Karpas-422 (cell line): ENCODE results near the gene OSGIN1. TPM values are rescaled to one million over a fixed set of nuclear protein-coding genes. Genes with fewer than 3 reads are reported as not detected.

Experiments used
- DNase-seq: peaks from one replicate; pipeline ENCODE4 v3.0.0-alpha.2; 2015
- H2AFZ ChIP-seq: fragments of 200-600 bp; sonication (generic); 2 replicates; pipeline ENCODE4 v1.6.1; 2014; ENCODE audit warnings: antibody characterized with exemption, low read length, mixed read lengths
- H3K27ac ChIP-seq: fragments of 200-600 bp; sonication (generic); 2 replicates; pipeline ENCODE4 v1.5.1; 2014; ENCODE audit warnings: mild to moderate bottlenecking, low read length, moderate library complexity
- H3K27me3 ChIP-seq: fragments of 200-600 bp; sonication (generic); 2 replicates; pipeline ENCODE4 v1.6.1; 2014; ENCODE audit warnings: low read length, mixed read lengths
- H3K36me3 ChIP-seq: fragments of 200-600 bp; sonication (generic); 2 replicates; pipeline ENCODE4 v1.6.1; 2014; ENCODE audit warnings: low read length, mixed read lengths; ENCODE audit not compliant: insufficient read depth
- H3K4me1 ChIP-seq: fragments of 200-600 bp; sonication (generic); 2 replicates; pipeline ENCODE4 v1.6.1; 2014; ENCODE audit warnings: mild to moderate bottlenecking, low read length, mixed read lengths
- H3K4me2 ChIP-seq: fragments of 200-600 bp; sonication (generic); 2 replicates; pipeline ENCODE4 v1.6.1; 2014; ENCODE audit warnings: low read length, low read depth, mild to moderate bottlenecking; ENCODE audit not compliant: poor library complexity, severe bottlenecking
- H3K4me3 ChIP-seq: fragments of 200-600 bp; sonication (generic); 2 replicates; pipeline ENCODE4 v1.5.1; 2014; ENCODE audit warnings: mild to moderate bottlenecking, antibody characterized with exemption, low read length, mixed read lengths
- H3K79me2 ChIP-seq: fragments of 200-600 bp; sonication (generic); 2 replicates; pipeline ENCODE4 v1.6.1; 2014; ENCODE audit warnings: mild to moderate bottlenecking, low read length, mixed read lengths
- H3K9ac ChIP-seq: fragments of 200-600 bp; sonication (generic); 2 replicates; pipeline ENCODE4 v1.6.0; 2014; ENCODE audit warnings: low read length
- H3K9me2 ChIP-seq: fragments of 200-600 bp; sonication (generic), shearing (Covaris generic); replicated peaks from 2 replicates; pipeline ENCODE4 v1.6.0; 2014; ENCODE audit warnings: mild to moderate bottlenecking, low read length, moderate library complexity; ENCODE audit not compliant: insufficient read depth
- H3K9me3 ChIP-seq: fragments of 300-700, 200-600 bp; sonication (generic); 2 replicates; pipeline ENCODE4 v1.6.1; 2014; ENCODE audit warnings: low read length, mixed read lengths
- H4K20me1 ChIP-seq: fragments of 200-600 bp; sonication (generic); 2 replicates; pipeline ENCODE4 v1.6.1; 2014; ENCODE audit warnings: mild to moderate bottlenecking, antibody characterized with exemption, low read length, low read depth; ENCODE audit not compliant: insufficient read depth
- total RNA-seq: library from RNA; depleted of rRNA; stranded (reverse); fragments of >200 nt; shearing (Covaris generic); gene quantifications from 2 replicates; pipeline ENCODE4 v1.2.3, GENCODE V29; 2014; ENCODE audit warnings: low replicate concordance

OSGIN1 gene
- total RNA-seq, 1 experiment from 2014 or later = not detected

DNA sequence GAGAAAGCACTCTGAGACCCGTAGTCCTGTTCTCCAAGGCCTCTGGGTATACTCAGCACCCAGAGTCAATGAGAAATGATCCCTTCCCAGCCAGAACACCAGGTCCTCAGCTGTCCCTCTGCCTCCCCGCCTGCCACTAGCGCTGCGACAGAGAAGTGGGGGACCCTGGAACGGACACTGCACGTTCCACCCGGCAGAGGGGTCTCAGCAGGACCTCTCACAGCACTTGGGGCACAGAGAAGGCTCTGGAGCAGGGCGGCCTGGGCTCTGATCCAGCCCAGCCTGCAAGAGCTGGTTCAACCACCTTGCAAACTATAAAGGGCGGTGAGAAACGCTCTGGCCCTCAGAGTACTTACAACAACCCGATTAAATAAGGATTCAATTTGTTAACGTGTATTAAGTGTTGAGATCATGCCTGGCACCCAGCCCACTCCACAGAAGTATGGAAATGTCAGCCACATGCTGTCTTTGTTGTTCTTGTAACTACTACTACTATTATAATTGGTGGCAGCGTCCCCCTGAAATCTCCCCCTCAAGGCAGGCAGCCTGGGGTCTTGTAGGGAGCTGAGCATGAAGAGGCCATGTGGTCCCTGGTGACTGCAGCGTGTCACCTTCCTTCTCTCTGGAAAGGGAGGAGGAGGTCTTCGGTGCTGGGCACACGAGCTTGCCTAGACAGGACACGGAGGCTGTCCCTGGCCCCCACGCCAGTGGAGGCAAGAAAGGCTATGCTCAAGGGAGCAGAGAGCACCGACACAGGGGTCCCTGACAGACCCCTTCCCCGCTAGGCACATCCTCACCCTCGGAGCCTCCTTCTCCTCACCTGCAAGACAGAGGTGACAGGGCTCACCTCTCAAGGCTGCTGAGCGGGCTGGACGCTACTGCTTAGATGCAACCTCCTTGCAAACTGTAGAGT is 2.4 kb downstream of the OSGIN1 start:
- Histone ChIP-seq H3K36me3 (no peaks in the 10 kb centered on the region), H3K79me2 (no peaks in the 10 kb centered on the region), H3K9me2 (no peaks in the 10 kb centered on the region), H4K20me1 (0 out of 2 replicates have a peak, but pooled peaks cover 3% of the 10 kb centered on the region), H3K27ac (no peak overlapping the region), H2AFZ (no peak overlapping the region), H3K4me2 (no peak overlapping the region), H3K9ac (no peak overlapping the region), H3K4me1 (peaks cover 10% of the 10 kb centered on the region), H3K9me3 (no peaks in the 10 kb centered on the region), H3K4me3 (no peak overlapping the region), H3K27me3 (no peaks in the 10 kb centered on the region)
- DNase-seq = no peak

DNA sequence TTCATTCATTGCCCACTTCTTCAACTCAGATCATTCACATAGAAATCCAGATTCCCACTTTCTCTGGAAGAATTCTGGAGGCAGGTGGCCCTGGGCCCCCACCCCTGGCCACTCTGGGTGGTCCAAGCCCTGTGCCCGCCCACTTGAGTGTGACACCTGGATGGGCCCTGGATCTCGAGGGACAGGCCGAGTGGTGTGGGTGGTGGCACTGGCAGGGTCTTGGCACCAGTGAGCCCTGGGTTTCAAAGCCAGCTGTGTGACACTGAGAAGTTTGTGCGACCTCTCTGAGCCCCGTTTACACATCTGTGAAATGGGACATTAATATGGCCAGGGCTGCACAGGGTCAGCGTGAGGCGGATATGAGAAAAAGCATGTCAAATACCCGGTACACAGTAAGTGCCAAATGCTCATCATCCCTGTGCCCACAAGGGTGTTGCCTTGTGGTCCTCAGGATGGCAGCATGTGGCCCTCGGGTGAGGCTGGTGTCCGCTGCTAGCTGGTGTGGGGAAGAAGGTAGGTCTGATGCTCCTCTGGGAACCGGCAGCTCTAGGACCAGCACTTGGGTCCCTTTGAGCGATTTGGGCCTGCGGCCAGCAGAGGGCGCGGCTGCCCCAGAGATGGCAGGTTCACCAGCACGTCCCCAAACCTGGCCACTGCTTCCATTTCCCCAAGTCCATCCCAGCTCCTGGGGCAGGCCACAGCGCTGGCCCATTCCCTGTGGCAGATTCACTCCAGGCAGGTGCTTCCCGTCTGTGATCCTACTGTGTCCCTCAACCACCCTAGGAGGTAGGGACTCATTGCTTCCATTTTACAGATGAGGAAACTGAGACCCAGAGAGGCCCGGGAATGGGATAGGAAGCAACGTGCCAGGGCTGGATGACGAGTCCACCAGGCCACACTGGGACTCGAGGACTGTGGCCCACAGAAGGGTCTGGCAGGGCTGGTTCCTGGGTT is 3.6 kb downstream of the OSGIN1 start:
- Histone ChIP-seq H2AFZ (no peak overlapping the region), H3K79me2 (no peaks in the 10 kb centered on the region)

DNA sequence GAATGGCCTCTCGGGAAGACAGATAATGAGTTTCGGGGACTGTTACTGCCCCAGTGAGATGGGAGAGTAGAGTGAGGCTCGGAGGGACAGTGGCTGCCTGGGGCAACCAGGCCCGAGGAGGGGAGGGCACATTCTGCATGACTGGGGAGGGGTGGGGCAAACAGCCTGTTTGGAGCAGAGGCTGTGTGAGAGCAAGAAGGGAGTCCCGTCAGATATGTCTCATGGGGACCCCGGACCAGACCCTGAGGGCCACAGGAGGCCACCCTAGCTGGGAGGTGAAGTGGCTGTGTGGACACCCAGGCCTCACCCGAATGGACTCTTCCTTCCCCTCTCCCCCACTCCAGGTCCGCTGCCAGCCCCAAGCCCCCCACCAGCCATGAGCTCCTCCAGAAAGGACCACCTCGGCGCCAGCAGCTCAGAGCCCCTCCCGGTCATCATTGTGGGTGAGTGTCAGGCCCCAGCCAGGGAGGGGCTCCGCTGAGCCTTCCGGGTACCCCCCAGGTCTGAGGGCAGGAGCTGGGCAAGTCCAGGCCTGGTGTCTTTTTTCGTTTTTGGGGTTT is 4.3 kb downstream of the OSGIN1 start:
- no peaks in the 10 kb centered on the region for H3K27me3 ChIP-seq
- no peaks in the 10 kb centered on the region for H3K9me2 ChIP-seq
- H3K4me2 ChIP-seq = no peak overlapping the region
- H3K27ac ChIP-seq = no peak overlapping the region
- H3K4me3 ChIP-seq = no peak overlapping the region
- no peak for DNase-seq
- no peak overlapping the region for H3K9ac ChIP-seq
- no peaks in the 10 kb centered on the region for H3K79me2 ChIP-seq
- peaks cover 10% of the 10 kb centered on the region for H3K4me1 ChIP-seq
- H4K20me1 ChIP-seq = 0 out of 2 replicates have a peak, but pooled peaks cover 3% of the 10 kb centered on the region
- H3K36me3 ChIP-seq = no peaks in the 10 kb centered on the region
- no peak overlapping the region for H2AFZ ChIP-seq
- no peaks in the 10 kb centered on the region for H3K9me3 ChIP-seq

More for the DNA sequence above, 3.6 kb downstream of the OSGIN1 start:
- Histone ChIP-seq H3K9me3 (no peaks in the 10 kb centered on the region), H3K27ac (no peak overlapping the region), H3K4me2 (no peak overlapping the region), H3K4me1 (peaks cover 10% of the 10 kb centered on the region), H3K27me3 (no peaks in the 10 kb centered on the region), H3K9me2 (no peaks in the 10 kb centered on the region), H4K20me1 (0 out of 2 replicates have a peak, but pooled peaks cover 3% of the 10 kb centered on the region), H3K36me3 (no peaks in the 10 kb centered on the region), H3K4me3 (no peak overlapping the region), H3K9ac (no peak overlapping the region)
- peak; percentile 91 for DNase-seq

DNA sequence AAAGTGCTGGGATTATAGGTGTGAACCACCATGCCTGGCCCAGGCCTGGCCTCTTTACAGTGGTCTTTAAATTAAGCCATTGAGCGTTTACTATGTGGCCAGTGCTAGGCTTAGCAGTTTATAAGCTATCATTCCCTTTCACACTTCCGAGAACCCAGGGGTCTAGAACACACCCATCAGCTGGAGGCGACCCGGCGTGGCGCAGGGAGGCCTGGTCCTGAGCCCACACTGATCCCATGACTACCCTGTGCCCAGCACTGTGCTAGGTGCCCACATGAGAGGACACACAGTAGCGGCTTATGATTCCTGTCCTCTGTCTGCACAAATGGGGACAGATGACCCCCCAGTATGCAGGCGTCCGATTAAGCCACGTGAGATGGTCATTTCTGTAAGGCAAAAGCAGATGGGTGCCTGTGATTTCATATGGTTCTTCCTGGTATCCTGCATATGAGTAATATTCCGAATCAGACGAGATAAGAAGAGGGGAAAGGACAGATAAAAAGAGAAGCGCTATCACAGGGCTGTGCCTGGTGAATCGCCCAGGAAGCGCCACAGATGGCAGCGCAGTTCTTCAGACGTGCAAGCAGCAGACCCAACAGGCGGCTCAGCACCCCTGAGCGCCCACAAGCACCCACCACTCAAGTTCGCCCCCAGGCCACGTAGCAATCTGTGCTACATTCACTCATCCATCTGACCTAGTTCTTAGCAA is 5.3 kb downstream of the OSGIN1 start:
- no peak for DNase-seq
- Histone ChIP-seq H3K36me3 (no peaks in the 10 kb centered on the region), H3K9ac (no peak overlapping the region), H3K4me3 (no peak overlapping the region), H3K27ac (no peak overlapping the region), H3K9me3 (no peaks in the 10 kb centered on the region), H3K4me1 (peaks cover 2% of the 10 kb centered on the region), H4K20me1 (0 out of 2 replicates have a peak, but pooled peaks cover 3% of the 10 kb centered on the region), H3K27me3 (no peaks in the 10 kb centered on the region), H2AFZ (no peak overlapping the region), H3K4me2 (no peak overlapping the region), H3K79me2 (no peaks in the 10 kb centered on the region), H3K9me2 (no peaks in the 10 kb centered on the region)

DNA sequence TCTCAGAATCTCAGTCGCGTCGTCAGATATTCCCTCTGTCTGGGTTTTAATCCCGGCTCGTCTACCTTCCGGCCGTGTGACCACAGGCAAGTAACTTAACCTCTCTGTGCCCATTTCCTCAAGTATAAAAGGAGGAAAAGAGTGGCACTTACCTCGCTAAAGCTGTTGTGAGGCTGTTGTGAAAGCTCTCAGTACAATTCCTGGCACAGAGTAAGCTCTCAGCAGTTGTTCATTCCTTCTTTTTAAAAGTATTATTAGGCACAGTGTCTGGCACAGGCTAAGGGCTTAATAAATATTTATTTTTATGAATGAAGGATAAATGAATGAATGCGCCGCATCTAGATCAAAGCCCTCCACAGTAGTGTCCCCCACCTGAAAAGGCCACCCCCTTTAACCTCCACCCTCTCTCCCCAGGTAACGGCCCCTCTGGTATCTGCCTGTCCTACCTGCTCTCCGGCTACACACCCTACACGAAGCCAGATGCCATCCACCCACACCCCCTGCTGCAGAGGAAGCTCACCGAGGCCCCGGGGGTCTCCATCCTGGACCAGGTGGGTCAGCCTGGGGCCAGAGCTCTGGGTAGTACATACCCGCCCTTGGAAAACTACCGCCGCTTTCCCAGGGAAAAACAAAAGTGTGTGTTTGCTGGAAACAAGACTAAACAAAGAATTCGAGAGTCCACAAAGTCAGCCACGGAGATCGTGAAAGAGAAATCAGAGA is 6.0 kb downstream of the OSGIN1 start:
- Histone ChIP-seq H3K36me3 (no peaks in the 10 kb centered on the region), H3K4me1 (no peaks in the 10 kb centered on the region), H4K20me1 (0 out of 2 replicates have a peak, but pooled peaks cover 3% of the 10 kb centered on the region), H3K9me3 (no peaks in the 10 kb centered on the region), H3K4me2 (no peak overlapping the region), H2AFZ (no peak overlapping the region), H3K9me2 (no peaks in the 10 kb centered on the region), H3K27ac (no peak overlapping the region), H3K9ac (no peak overlapping the region), H3K27me3 (no peaks in the 10 kb centered on the region), H3K79me2 (no peaks in the 10 kb centered on the region), H3K4me3 (no peak overlapping the region)
- no peak for DNase-seq

DNA sequence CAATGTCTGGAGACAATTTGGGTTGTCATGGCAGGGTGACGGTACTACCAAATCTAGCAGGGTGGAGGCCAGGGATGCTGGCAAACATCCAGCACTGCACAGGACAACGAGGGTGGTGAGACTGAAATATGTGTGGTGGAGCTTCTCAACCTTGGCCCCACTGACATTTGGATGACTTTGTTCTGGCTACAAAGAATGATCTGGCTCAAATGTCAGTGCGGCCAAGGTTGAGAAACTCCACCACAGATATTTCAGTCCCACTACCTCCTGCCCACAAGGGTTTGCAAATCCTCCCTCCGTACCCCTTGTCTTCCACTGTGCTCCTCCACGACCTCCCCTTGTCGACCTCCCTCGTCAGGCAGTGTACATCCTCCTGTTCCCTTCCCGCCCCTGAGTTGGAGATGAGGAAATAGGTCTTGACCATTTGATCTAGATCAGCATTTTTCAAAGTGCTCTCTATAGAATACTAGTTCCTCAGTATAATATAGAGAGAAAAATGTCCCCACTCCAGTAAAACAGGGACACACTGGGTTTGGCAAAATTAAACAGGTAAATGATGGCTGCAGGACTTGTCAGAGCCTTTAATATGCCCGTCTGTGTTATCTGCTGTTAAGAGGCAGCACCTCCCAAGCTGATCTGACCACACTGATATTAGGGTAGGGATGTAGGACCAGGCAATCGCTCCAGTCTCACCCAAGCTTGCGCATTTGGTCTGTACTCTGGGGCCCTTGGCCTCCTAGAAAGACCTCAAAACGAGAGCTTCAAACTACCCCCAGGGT is 6.8 kb downstream of the OSGIN1 start:
- H3K36me3 ChIP-seq = no peaks in the 10 kb centered on the region
- H3K4me1 ChIP-seq = no peaks in the 10 kb centered on the region
- no peaks in the 10 kb centered on the region for H3K9me2 ChIP-seq

More for the DNA sequence above, 6.8 kb downstream of the OSGIN1 start:
- H3K27ac ChIP-seq = no peak overlapping the region
- no peaks in the 10 kb centered on the region for H3K9me3 ChIP-seq
- no peak for DNase-seq
- no peaks in the 10 kb centered on the region for H3K79me2 ChIP-seq
- H3K4me3 ChIP-seq = no peak overlapping the region
- no peaks in the 10 kb centered on the region for H4K20me1 ChIP-seq
- H3K9ac ChIP-seq = no peak overlapping the region
- H2AFZ ChIP-seq = no peak overlapping the region
- H3K4me2 ChIP-seq = no peak overlapping the region
- H3K27me3 ChIP-seq = no peaks in the 10 kb centered on the region
